ENCODE results near the gene GDPGP1. TPM values are rescaled to one million over a fixed set of nuclear protein-coding genes. Genes with fewer than 3 reads are reported as not detected.

GDPGP1 gene
- total RNA-seq, 4 donors from 2014 or later, result 4.7 to 8.4 (median 5.5) TPM

GRCh38 chr15:90294159-90294558, 60.1 kb downstream of the GDPGP1 start:
- no peak for TF ChIP-seq POLR2A (IDR thresholded peaks at IDR 0.05)
- TF ChIP-seq, protein P1, sequence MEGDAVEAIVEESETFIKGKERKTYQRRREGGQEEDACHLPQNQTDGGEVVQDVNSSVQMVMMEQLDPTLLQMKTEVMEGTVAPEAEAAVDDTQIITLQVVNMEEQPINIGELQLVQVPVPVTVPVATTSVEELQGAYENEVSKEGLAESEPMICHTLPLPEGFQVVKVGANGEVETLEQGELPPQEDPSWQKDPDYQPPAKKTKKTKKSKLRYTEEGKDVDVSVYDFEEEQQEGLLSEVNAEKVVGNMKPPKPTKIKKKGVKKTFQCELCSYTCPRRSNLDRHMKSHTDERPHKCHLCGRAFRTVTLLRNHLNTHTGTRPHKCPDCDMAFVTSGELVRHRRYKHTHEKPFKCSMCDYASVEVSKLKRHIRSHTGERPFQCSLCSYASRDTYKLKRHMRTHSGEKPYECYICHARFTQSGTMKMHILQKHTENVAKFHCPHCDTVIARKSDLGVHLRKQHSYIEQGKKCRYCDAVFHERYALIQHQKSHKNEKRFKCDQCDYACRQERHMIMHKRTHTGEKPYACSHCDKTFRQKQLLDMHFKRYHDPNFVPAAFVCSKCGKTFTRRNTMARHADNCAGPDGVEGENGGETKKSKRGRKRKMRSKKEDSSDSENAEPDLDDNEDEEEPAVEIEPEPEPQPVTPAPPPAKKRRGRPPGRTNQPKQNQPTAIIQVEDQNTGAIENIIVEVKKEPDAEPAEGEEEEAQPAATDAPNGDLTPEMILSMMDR (IDR thresholded peaks at IDR 0.05), result no peak
- no peaks in the 10 kb centered on the region for H3K36me3 ChIP-seq
- H3K4me3 ChIP-seq, result no peak overlapping the region
- H3K27me3 ChIP-seq, result no peaks in the 10 kb centered on the region
- intact Hi-C loops (cut with DNase I), result no loop called here
- no peak overlapping the region for H3K27ac ChIP-seq
- no peaks in the 10 kb centered on the region for H3K9me3 ChIP-seq
- WGBS, 2 donors, result 81 to 82% methylated on average over 5 to 6 of the region's 6 CpGs
- H3K4me1 ChIP-seq, result peaks cover 0 to 15% (median 0%) of the 10 kb centered on the region in 3 donors
- DNase-seq, result no peak

DNA sequence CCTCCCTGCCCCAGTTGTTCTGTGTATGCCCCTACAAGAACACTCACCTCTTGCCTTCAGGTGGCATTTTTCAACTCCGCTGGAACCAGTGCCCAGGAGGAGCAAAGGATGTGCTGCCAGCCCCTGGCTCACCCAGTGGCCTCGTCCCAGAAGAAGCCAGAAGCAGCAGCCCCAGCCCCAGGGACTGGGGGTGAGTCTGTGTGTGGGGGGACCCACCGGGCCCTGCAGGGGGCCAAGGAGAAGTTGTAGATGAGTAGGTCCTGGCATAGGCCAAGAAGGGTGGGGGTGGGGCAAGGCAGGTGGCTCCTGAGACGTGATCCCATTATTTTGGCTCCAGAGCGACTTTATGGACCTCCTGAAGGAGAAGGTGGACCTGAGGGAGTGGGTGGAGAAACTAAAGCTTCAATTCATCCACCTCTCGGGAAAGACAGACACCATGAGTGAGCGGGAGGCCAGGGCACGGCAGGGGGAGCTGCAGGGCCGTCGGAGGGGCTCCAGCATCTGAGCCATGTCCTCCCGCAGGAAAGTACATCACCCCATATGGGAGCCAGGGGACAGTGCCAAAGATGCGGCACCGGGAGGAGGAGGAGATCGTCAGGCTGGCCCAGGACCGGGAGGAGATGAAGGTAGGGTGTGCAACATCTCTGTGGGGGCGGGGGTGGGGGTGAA, 60.7 kb downstream of the GDPGP1 start:
- no peaks in the 10 kb centered on the region for H3K9me3 ChIP-seq
- intact Hi-C loops (cut with DNase I), result no loop called here
- peaks cover 0 to 15% (median 0%) of the 10 kb centered on the region in 3 donors for H3K4me1 ChIP-seq
- H3K4me3 ChIP-seq, result no peak overlapping the region
- no peak for DNase-seq
- no peaks in the 10 kb centered on the region for H3K36me3 ChIP-seq
- no peaks in the 10 kb centered on the region for H3K27me3 ChIP-seq
- TF ChIP-seq, protein P1 (IDR thresholded peaks at IDR 0.05), result no peak
- no peak for TF ChIP-seq POLR2A (IDR thresholded peaks at IDR 0.05)
- WGBS, 2 donors, result 20 to 56% methylated on average over 3 to 6 of the region's 16 CpGs
- H3K27ac ChIP-seq, result no peak overlapping the region

- Histone ChIP-seq H3K4me3 (no peak overlapping the region), H3K27me3 (no peaks in the 10 kb centered on the region), H3K4me1 (peaks cover 0 to 15% (median 0%) of the 10 kb centered on the region in 3 donors), H3K27ac (no peak overlapping the region), H3K36me3 (no peaks in the 10 kb centered on the region), H3K9me3 (no peaks in the 10 kb centered on the region)
- intact Hi-C loops (cut with DNase I), result no loop called here
- TF ChIP-seq, protein P1 (IDR thresholded peaks at IDR 0.05), result no peak
- no peak for TF ChIP-seq POLR2A (IDR thresholded peaks at IDR 0.05)
- WGBS, 2 donors, result 70 to 81% methylated on average over 5 to 10 of the region's 10 CpGs
- no peak for DNase-seq
These were observed 61.2 kb downstream of the GDPGP1 start for GRCh38 chr15:90295270-90295648.

Small RNA genes within 50 kb of the gene (small RNA-seq; reads per million reads assigned to genes)
- gene AC091167.3 (0 reads per million in 4 donors), gene RN7SL736P (0 reads per million in 4 donors)

Other genes starting within 250 kb of the GDPGP1 start
- 10 to 100 TPM; 15.1 to 27.4 (median 21.4) TPM for gene ZNF710, start 232.9 kb upstream of the GDPGP1 start, total RNA-seq
- gene IDH2, start 131.7 kb upstream of the GDPGP1 start, total RNA-seq, result 100 to 1,000 TPM in 2 of 4 donors, 10 to 100 TPM in 2; 60.7 to 155 (median 103) TPM
- 100 to 1,000 TPM in 3 of 4 donors, 10 to 100 TPM in 1; 87.9 to 209 (median 136) TPM for gene SEMA4B, start 32.9 kb upstream of the GDPGP1 start, total RNA-seq
- gene CIB1, start 268 bp upstream of the GDPGP1 start, total RNA-seq, result 10 to 100 TPM; 44.2 to 58.9 (median 45.9) TPM
- gene TTLL13, start 15.3 kb downstream of the GDPGP1 start, total RNA-seq, result not detected
- gene NGRN, start 31.5 kb downstream of the GDPGP1 start, total RNA-seq, result 10 to 100 TPM; 35.4 to 59.5 (median 43.3) TPM
- gene ZNF774, start 118.1 kb downstream of the GDPGP1 start, total RNA-seq, result 1 to 10 TPM in 3 of 4 donors, under 1 TPM in 1; 0.79 to 9.3 (median 1.8) TPM
- 100 to 1,000 TPM; 181 to 285 (median 193) TPM for gene IQGAP1, start 154.0 kb downstream of the GDPGP1 start, total RNA-seq